ENCODE data around the gene IFI44. TPM values are rescaled to one million over a fixed set of nuclear protein-coding genes. Genes with fewer than 3 reads are reported as not detected.

The IFI44 gene
- total RNA-seq, 2 experiments from 2014 or later: 40.8 to 45.2 TPM

GRCh38 chr1:78630600-78630999 is 19.0 kb upstream of the IFI44 start:
- no peak for DNase-seq
- Mint-ChIP-seq H3K27ac (no peak overlapping the region), H3K27me3 (no peaks in the 10 kb centered on the region), H3K9me3 (peaks cover 4% of the 10 kb centered on the region), H3K4me3 (no peak overlapping the region), H3K36me3 (peaks cover 14% of the 10 kb centered on the region), H3K4me1 (peaks cover 11% of the 10 kb centered on the region)

- peaks cover 6% of the 10 kb centered on the region for H3K4me1 Mint-ChIP-seq
- no peak overlapping the region for H3K4me3 Mint-ChIP-seq
- no peak overlapping the region for H3K27ac Mint-ChIP-seq
- no peaks in the 10 kb centered on the region for H3K27me3 Mint-ChIP-seq
- no peak for DNase-seq
- H3K36me3 Mint-ChIP-seq: peaks cover 15% of the 10 kb centered on the region
- H3K9me3 Mint-ChIP-seq: peaks cover 4% of the 10 kb centered on the region
Measured at GRCh38 chr1:78633209-78633608, 16.4 kb upstream of the IFI44 start.

- no peak for DNase-seq
- Mint-ChIP-seq H3K4me3 (no peak overlapping the region), H3K9me3 (peaks cover 10% of the 10 kb centered on the region), H3K27me3 (no peaks in the 10 kb centered on the region), H3K36me3 (peaks cover 41% of the 10 kb centered on the region), H3K4me1 (peaks cover 15% of the 10 kb centered on the region), H3K27ac (no peak overlapping the region)
Measured at GRCh38 chr1:78640462-78640861, 9.2 kb upstream of the IFI44 start.

- H3K36me3 Mint-ChIP-seq: peaks cover 49% of the 10 kb centered on the region
- H3K27ac Mint-ChIP-seq: no peak overlapping the region
- no peaks in the 10 kb centered on the region for H3K27me3 Mint-ChIP-seq
- peaks cover 11% of the 10 kb centered on the region for H3K9me3 Mint-ChIP-seq
- no peak overlapping the region for H3K4me3 Mint-ChIP-seq
- H3K4me1 Mint-ChIP-seq: peaks cover 25% of the 10 kb centered on the region
- no peak for DNase-seq
Measured at GRCh38 chr1:78641558-78641957, 8.1 kb upstream of the IFI44 start.

GRCh38 chr1:78645723-78646122 is 3.9 kb upstream of the IFI44 start:
- Mint-ChIP-seq H3K9me3 (peaks cover 26% of the 10 kb centered on the region), H3K27ac (no peak overlapping the region), H3K36me3 (peaks cover 68% of the 10 kb centered on the region), H3K27me3 (no peaks in the 10 kb centered on the region), H3K4me3 (no peak overlapping the region), H3K4me1 (peaks cover 44% of the 10 kb centered on the region)
- DNase-seq: no peak

GRCh38 chr1:78647238-78647637 is 2.4 kb upstream of the IFI44 start:
- Mint-ChIP-seq H3K27ac (no peak overlapping the region), H3K36me3 (peaks cover 69% of the 10 kb centered on the region), H3K4me3 (no peak overlapping the region), H3K9me3 (peaks cover 25% of the 10 kb centered on the region), H3K27me3 (no peaks in the 10 kb centered on the region), H3K4me1 (peaks cover 49% of the 10 kb centered on the region)
- no peak for DNase-seq

GRCh38 chr1:78650114-78650660 is 556 bp downstream of the IFI44 start:
- no peaks in the 10 kb centered on the region for H3K27me3 Mint-ChIP-seq
- no peak for DNase-seq
- peak overlapping the region; percentile 82 for H3K4me3 Mint-ChIP-seq
- H3K9me3 Mint-ChIP-seq: peaks cover 16% of the 10 kb centered on the region
- H3K36me3 Mint-ChIP-seq: peaks cover 54% of the 10 kb centered on the region
- H3K4me1 Mint-ChIP-seq: peaks cover 49% of the 10 kb centered on the region
- H3K27ac Mint-ChIP-seq: peak overlapping the region; percentile 85

- Mint-ChIP-seq H3K9me3 (peaks cover 16% of the 10 kb centered on the region), H3K27me3 (no peaks in the 10 kb centered on the region), H3K36me3 (peaks cover 51% of the 10 kb centered on the region), H3K4me3 (peak overlapping the region; percentile 82), H3K4me1 (peaks cover 40% of the 10 kb centered on the region), H3K27ac (peak overlapping the region; percentile 85)
- DNase-seq: peak; percentile 7
Measured at GRCh38 chr1:78651241-78651640, 1.6 kb downstream of the IFI44 start.

- Mint-ChIP-seq H3K4me1 (peaks cover 31% of the 10 kb centered on the region), H3K27ac (no peak overlapping the region), H3K36me3 (peaks cover 44% of the 10 kb centered on the region), H3K9me3 (peaks cover 12% of the 10 kb centered on the region), H3K4me3 (peak overlapping the region; percentile 37), H3K27me3 (no peaks in the 10 kb centered on the region)
- DNase-seq: no peak
Measured at GRCh38 chr1:78652019-78652560, 2.5 kb downstream of the IFI44 start.

GRCh38 chr1:78658901-78659300 is 9.3 kb downstream of the IFI44 start:
- Mint-ChIP-seq H3K9me3 (no peaks in the 10 kb centered on the region), H3K4me1 (no peaks in the 10 kb centered on the region), H3K27ac (no peak overlapping the region), H3K4me3 (no peak overlapping the region), H3K27me3 (no peaks in the 10 kb centered on the region), H3K36me3 (peaks cover 13% of the 10 kb centered on the region)
- no peak for DNase-seq

GRCh38 chr1:78663923-78664322 is 14.3 kb downstream of the IFI44 start:
- H3K9me3 Mint-ChIP-seq: no peaks in the 10 kb centered on the region
- no peaks in the 10 kb centered on the region for H3K27me3 Mint-ChIP-seq
- no peak overlapping the region for H3K4me3 Mint-ChIP-seq
- DNase-seq: no peak
- H3K36me3 Mint-ChIP-seq: peaks cover 6% of the 10 kb centered on the region
- H3K4me1 Mint-ChIP-seq: peaks cover 5% of the 10 kb centered on the region
- H3K27ac Mint-ChIP-seq: no peak overlapping the region

- no peak overlapping the region for H3K4me3 Mint-ChIP-seq
- H3K36me3 Mint-ChIP-seq: peaks cover 4% of the 10 kb centered on the region
- H3K4me1 Mint-ChIP-seq: peaks cover 5% of the 10 kb centered on the region
- H3K27ac Mint-ChIP-seq: no peak overlapping the region
- DNase-seq: no peak
- H3K27me3 Mint-ChIP-seq: no peaks in the 10 kb centered on the region
- H3K9me3 Mint-ChIP-seq: no peaks in the 10 kb centered on the region
Measured at GRCh38 chr1:78664763-78665162, 15.1 kb downstream of the IFI44 start.

GRCh38 chr1:78665809-78666208 is 16.2 kb downstream of the IFI44 start:
- DNase-seq: no peak
- no peaks in the 10 kb centered on the region for H3K27me3 Mint-ChIP-seq
- H3K36me3 Mint-ChIP-seq: peaks cover 2% of the 10 kb centered on the region
- no peak overlapping the region for H3K27ac Mint-ChIP-seq
- H3K4me1 Mint-ChIP-seq: peaks cover 8% of the 10 kb centered on the region
- no peak overlapping the region for H3K4me3 Mint-ChIP-seq
- no peaks in the 10 kb centered on the region for H3K9me3 Mint-ChIP-seq

GRCh38 chr1:78667939-78668338 is 18.3 kb downstream of the IFI44 start:
- H3K27me3 Mint-ChIP-seq: no peaks in the 10 kb centered on the region
- H3K27ac Mint-ChIP-seq: no peak overlapping the region
- H3K4me3 Mint-ChIP-seq: no peak overlapping the region
- H3K9me3 Mint-ChIP-seq: no peaks in the 10 kb centered on the region
- DNase-seq: no peak
- peaks cover 1% of the 10 kb centered on the region for H3K36me3 Mint-ChIP-seq
- H3K4me1 Mint-ChIP-seq: peaks cover 11% of the 10 kb centered on the region

- Mint-ChIP-seq H3K36me3 (peaks cover 1% of the 10 kb centered on the region), H3K9me3 (no peaks in the 10 kb centered on the region), H3K4me3 (no peak overlapping the region), H3K4me1 (peaks cover 11% of the 10 kb centered on the region), H3K27ac (no peak overlapping the region), H3K27me3 (no peaks in the 10 kb centered on the region)
- no peak for DNase-seq
Measured at GRCh38 chr1:78668427-78668826, 18.8 kb downstream of the IFI44 start.

GRCh38 chr1:78672428-78672827 is 22.8 kb downstream of the IFI44 start:
- Mint-ChIP-seq H3K9me3 (no peaks in the 10 kb centered on the region), H3K4me1 (peaks cover 6% of the 10 kb centered on the region), H3K4me3 (no peak overlapping the region), H3K36me3 (peaks cover 1% of the 10 kb centered on the region), H3K27me3 (no peaks in the 10 kb centered on the region), H3K27ac (no peak overlapping the region)
- DNase-seq: no peak

All from activated naive CD8-positive, alpha-beta T cell treated with anti-CD3 and anti-CD28 coated beads for 36 hours (primary cell).